Left ventricle myocardium superior (tissue), 1 donor: ENCODE results near the gene SYNE1. TPM values are rescaled to one million over a fixed set of nuclear protein-coding genes. Genes with fewer than 3 reads are reported as not detected.

Experiments used
- ATAC-seq: fragments of 200-7000 bp; cut with Tn5 transposase; one replicate; pipeline ENCODE4 v1.9.1; 2020; ENCODE audit warnings: mild to moderate bottlenecking, moderate library complexity
- DNase-seq: peaks from one replicate; pipeline ENCODE4 v3.0.0-alpha.2; 2020
- intact Hi-C: fragments of 100-400 bp; cut with micrococcal nuclease; formaldehyde crosslinking; loops from one replicate; pipeline ENCODE4 v1.11.0; 2022
- total RNA-seq: library from RNA; stranded (reverse); fragmentation: NEBNext Ultra II Directional; extraction: Animal tissue kit (Norgen Biotek cat#: 25700); gene quantifications from one replicate; pipeline ENCODE4 v1.2.1, GENCODE V29; 2021
- donor health status: DM: no; HTN: yes; CAD: no; lungs with severe emphysema.

Gene SYNE1
- total RNA-seq, 1 donor from 2014 or later = 80.8 TPM

DNA sequence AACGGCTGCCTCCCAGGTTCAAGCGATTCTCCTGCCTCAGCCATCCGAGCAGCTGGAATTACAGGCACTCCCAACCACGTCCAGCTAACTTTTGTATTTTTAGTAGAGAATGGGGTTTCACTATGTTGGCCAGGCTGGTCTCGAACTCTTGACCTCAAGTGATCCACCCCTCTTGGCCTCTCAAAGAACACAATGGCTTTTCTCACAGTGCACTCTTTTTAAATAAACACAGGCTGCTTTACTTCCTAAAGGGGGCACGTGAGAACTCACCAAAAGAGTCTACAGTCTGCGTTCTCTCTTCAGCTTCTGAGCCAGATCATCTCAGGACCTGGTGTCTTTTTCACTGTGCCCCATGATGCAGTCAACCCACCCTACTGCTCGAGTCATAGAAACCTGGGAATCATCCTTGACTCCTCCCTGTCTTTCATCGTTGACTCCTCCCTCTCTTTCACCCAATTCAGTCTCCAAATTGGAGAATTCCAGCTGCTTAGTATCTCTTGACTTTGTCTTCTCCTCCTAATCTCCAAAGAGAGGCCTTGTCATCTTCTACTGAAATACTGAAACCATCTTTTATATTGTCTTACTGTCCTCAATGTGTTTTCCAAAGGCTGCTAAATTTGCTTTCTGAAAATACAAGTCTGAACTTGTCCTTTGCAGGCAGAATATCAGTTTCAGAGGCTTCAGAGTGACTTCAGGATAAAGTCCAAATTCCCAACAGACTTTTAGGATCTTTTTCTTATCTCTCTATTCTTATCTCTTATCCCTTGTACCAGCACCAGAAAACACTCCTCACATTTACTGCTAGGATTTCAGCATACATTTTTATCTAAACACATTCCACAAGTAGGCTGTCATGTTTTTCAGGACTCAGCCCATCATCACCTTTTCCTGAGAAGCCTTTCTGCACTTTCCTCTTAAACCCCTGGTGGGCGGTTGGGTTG lies 323.4 kb downstream of the SYNE1 start:
- ATAC-seq (peak; percentile 36), DNase-seq (no peak)
- intact Hi-C loops = no loop called here

GRCh38 chr6:152312434-152312833 lies 324.7 kb downstream of the SYNE1 start:
- no peak for ATAC-seq
- intact Hi-C loops = no loop called here

DNA sequence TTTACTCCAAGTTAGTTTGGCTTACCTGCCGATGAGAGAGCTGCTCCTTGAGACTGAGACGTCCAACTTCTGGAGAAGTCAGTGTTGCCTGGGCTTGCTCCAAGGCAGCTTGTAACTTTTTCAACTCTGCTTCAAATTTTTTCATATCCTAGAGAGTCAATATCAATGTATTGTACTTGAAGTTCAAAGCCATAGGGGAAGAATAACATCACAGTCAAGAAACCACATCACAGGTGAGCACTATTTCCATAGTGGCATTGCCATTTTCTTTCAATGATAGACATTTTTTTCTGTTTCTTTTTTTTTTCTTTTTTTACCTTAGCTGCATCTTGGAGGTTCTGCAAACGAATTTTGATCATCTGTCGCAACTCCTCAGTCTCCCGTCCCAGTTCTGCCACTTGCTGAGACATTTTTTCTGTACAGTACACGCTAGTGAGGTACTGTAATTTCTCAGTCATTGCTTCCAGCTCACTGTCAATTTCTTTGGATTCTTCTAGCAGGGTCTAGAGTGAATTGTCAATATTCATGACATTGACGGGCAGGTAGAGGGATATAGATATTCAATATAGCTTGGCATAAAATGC lies 326.7 kb downstream of the SYNE1 start:
- intact Hi-C loops = no loop called here
- no peak for ATAC-seq

More at GRCh38 chr6:152312434-152312833, 324.7 kb downstream of the SYNE1 start:
- no peak for DNase-seq

GRCh38 chr6:152309648-152310047 lies 327.5 kb downstream of the SYNE1 start:
- intact Hi-C loops = no loop called here
- ATAC-seq = no peak
- no peak for DNase-seq

More for the DNA sequence above, 326.7 kb downstream of the SYNE1 start:
- DNase-seq = no peak

DNA sequence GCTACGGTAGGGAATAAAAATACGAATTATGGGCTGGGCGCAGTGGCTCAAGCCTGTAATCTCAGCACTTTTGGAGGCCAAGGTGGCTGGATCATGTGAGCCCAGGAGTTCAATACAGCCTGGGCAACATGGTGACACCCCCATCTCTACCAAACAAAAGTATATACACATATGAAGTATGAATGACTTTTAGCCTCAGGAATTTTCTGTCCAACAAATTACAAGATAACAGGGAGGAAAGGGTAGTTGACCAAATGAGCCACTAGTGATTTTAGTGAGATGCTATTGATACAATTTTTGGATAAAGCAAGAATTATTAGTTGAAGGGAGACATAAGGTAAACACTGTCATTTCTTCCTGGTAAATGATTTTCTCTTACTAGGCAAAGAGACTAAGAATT lies 328.2 kb downstream of the SYNE1 start:
- ATAC-seq = no peak
- intact Hi-C loops = no loop called here

DNA sequence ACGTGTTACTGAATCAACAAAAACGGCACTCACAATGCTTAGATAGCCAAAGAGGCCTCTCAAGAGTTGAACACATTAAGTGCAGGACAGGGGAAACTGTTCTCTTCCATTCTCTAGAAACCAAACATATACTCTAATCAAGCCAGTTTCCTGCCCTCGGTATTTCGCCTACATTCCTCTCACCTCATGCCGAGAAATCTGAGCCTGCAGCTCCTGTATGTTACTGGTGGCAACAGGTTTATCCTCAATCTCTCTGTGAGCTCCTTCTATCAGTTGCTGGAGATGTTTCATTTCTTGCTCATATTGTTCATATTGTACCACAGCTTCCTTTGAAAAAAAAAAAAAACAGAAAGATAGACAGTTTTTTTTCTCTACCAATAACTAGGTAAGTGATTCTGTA lies 328.9 kb downstream of the SYNE1 start:
- DNase-seq (no peak), ATAC-seq (no peak)
- intact Hi-C loops = no loop called here

More for the DNA sequence above, 328.2 kb downstream of the SYNE1 start:
- DNase-seq = no peak

- DNase-seq (no peak), ATAC-seq (no peak)
- intact Hi-C loops = no loop called here
These were observed 331.5 kb downstream of the SYNE1 start for GRCh38 chr6:152305672-152306071.

DNA sequence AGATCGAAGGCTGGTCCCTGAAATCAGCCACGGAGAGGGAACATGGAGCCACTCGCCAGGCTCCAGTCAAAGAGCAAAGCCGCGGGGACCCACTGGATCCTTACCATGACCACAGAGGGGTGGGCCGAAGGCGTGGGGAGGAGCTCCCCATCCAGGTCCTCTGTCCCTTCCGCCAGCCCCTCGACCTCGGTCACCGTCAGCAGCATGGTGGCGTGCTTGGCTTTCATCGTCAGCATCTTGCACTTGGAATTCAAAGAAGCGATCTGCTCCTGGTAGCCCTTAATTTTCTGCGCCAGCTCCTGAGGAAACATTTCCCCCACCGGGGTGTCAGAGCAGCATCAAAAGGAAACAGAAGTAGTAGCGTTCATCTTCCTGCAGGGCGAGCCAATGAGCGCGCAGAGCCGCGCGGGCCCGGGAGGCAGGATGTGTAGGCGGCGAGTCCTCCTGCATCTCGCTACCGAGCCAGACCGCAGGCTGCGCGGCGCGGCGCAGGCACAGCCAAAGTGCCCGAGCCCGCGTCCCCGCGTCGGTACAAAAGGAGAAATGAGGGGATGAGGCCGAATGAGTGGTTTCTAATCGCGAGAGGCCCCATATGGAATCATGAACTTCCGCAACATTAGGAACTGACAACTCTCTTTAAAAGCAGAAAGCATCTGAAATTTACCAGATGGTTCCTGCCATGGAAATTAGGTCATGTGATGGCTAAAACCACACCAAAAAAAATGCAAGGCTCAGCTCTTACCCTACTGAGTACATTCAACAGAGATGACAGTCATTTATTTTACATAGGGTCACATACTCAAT lies 335.2 kb downstream of the SYNE1 start:
- intact Hi-C loops = no loop called here
- DNase-seq (peak; percentile 93), ATAC-seq (peak; percentile 98)

DNA sequence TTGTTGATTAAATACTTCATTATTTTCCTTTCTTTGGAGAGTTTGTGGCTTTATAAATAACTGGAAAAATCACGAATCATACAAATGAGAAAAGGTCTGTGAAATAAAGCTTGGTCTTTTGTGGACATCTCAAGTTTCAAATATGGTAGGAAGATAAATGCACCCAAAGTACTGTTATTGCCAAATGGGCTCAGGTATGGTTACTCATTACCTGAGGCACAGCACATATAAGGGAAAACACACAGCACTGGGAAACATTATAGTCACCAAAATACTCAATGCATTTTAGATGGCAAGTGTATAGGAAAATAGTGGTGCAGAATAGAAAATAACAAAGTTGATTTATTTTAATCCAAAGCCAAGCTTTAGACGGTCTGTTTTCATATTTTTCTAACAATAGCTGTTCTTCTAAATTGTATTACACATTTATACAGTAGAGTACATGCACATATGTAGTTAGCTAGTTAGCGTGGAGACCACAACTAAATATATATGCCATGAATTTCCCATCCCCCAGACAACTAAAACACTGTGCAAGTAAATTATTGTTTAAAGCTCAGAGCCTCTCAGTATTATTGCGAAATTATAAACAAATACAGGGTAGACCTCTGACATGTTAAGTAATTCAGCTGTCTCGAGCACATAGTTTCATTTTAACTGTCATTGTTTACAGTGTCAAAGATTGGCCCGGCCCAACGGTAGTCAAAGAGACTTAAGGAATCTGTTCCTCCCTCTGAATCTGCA lies 336.0 kb downstream of the SYNE1 start:
- DNase-seq = no peak
- intact Hi-C loops = no loop called here
- peak; percentile 54 for ATAC-seq

DNA sequence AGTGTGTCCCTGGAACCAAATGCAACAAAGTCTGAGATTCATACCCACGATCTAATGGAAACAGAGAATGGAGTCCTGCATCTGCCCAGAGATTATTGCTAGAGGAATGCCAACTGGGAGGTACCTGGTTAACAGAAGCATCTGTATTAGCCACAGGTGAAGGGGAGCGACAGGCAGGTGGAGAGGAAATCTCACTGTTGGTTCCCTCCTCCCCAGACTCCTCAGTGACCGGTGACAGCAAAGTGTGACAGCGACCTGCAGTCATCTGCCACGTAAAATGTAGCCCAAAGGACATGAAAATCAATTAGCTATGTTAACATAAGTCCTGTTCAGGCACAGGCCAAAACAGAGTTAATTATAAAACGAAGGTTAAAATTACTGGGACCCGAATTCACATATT lies 336.6 kb downstream of the SYNE1 start:
- ATAC-seq = no peak
- intact Hi-C loops = no loop called here
- no peak for DNase-seq

DNA sequence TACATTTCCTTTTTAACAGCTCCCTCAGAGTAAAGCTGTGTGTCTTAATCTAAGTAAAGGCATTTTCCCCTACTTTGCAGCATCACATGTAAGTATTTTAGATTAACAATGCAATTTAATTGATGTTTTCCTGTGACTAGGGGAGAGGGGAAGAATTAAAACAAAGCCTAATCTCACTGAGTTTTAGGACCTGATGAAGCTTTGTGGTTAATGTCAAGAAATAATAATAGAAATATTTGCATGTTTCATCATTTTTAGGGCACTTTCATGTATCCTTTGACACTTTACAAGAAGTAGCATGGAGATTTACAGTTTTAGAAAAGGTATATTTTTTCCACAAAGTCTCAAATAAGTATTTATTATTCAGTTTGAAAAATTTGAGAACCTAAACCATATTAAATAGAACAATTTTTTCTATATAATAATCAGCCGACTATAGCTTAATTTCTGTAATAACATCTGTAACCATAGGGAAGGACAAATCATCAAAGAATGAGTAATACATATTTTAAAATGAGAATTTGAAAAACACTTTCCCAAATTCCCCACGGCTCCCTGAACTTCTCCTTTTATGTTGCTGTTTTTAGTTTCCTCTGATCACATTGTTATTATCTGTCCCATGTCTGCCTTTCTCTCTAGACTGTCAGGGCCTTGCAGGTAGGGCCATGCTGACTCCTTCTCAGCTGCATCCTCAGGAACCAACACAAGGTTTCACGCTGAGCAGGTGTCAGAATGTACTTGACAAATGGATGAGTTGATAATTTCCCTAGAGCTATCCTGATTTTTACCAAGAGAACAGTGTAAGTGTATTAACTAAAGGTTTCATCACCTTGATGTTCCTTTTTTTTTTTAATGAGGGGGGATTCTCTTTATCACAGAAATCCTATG lies 338.1 kb downstream of the SYNE1 start:
- intact Hi-C loops = no loop called here
- DNase-seq (no peak), ATAC-seq (no peak)

- ATAC-seq (no peak), DNase-seq (no peak)
- intact Hi-C loops = no loop called here
These were observed 339.0 kb downstream of the SYNE1 start for GRCh38 chr6:152298055-152298647.

- DNase-seq = no peak
- intact Hi-C loops = no loop called here
- ATAC-seq = peak; percentile 16
These were observed 340.4 kb downstream of the SYNE1 start for GRCh38 chr6:152296648-152297376.

- ATAC-seq = no peak
- intact Hi-C loops = no loop called here
- no peak for DNase-seq
These were observed 341.2 kb downstream of the SYNE1 start for GRCh38 chr6:152295920-152296319.

DNA sequence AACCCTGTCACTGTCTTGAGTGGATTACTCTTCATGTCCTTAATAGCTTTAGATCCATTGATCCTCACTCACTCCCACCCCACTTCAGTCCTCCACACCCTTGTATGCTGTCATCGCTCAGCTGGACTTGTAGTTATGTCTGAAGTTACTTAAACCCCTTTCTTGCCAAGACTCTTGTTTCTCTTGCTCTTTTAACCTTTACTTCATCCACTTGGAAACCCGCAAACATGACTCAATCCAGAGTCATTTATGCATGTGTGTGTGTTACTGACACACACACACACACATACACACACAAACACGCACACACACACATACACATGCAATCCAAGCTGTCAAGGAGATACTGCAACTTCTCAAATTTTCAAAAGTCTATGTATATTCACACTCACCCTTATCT lies 341.8 kb downstream of the SYNE1 start:
- ATAC-seq = peak; percentile 28
- intact Hi-C loops = no loop called here
- DNase-seq = no peak

GRCh38 chr6:152293404-152293803 lies 343.8 kb downstream of the SYNE1 start:
- peak; percentile 72 for DNase-seq
- intact Hi-C loops = no loop called here
- ATAC-seq = peak; percentile 65

DNA sequence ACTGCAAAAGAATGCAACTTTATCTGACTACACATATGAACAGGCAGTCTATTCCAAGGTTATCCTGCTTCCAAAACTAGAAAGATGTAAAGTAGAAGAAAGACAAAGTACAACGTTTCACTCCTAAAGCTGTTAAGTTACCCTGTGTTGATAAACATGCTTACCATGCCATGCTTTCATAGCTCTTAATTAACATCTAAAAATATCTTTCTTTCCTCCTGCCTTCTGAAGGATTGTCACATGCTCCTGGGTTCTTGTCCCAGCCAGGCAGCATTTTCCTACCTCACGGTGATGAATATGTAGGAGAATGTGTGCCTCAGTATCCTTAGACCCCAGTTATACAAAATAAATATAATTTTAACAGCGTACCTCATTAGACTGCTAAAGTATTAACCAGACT lies 344.6 kb downstream of the SYNE1 start:
- DNase-seq (no peak), ATAC-seq (peak; percentile 74)
- intact Hi-C loops = no loop called here
